HepG2 (cell line): ENCODE results near the gene CENATAC.

Experiments
- ZNF235 ChIP-seq: sonication (generic); formaldehyde crosslinking; IDR thresholded peaks from 2 replicates; pipeline ENCODE4 v1.8.1; 2023; ENCODE audit warnings: mild to moderate bottlenecking, missing genetic modification reagents, borderline replicate concordance
- ZNF282 ChIP-seq: fragments of 450-650 bp; IDR thresholded peaks from 2 replicates; pipeline ENCODE4 v1.6.1; 2018; ENCODE audit not compliant: partially characterized antibody
- TF ChIP-seq, protein P1 (sequence below): sonication (generic); formaldehyde crosslinking; IDR thresholded peaks from 2 replicates; pipeline ENCODE4 v1.8.0; 2023; ENCODE audit warnings: mild to moderate bottlenecking, missing genetic modification reagents
- TF ChIP-seq, protein P2 (sequence below): sonication (generic); formaldehyde crosslinking; IDR thresholded peaks from 2 replicates; pipeline ENCODE4 v1.5.0; 2020; ENCODE audit warnings: mild to moderate bottlenecking, missing genetic modification reagents, moderate library complexity

GRCh38 chr11:118997627-118998387, at the start of gene CENATAC:
- no peak for TF ChIP-seq ZNF235
- no peak for TF ChIP-seq ZNF282
- TF ChIP-seq, protein P1, sequence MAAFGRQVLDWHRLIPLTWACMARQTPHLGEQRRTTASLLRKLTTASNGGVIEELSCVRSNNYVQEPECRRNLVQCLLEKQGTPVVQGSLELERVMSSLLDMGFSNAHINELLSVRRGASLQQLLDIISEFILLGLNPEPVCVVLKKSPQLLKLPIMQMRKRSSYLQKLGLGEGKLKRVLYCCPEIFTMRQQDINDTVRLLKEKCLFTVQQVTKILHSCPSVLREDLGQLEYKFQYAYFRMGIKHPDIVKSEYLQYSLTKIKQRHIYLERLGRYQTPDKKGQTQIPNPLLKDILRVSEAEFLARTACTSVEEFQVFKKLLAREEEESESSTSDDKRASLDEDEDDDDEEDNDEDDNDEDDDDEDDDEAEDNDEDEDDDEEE (CRISPR knock-in tag), result no peak
- TF ChIP-seq, protein P2, sequence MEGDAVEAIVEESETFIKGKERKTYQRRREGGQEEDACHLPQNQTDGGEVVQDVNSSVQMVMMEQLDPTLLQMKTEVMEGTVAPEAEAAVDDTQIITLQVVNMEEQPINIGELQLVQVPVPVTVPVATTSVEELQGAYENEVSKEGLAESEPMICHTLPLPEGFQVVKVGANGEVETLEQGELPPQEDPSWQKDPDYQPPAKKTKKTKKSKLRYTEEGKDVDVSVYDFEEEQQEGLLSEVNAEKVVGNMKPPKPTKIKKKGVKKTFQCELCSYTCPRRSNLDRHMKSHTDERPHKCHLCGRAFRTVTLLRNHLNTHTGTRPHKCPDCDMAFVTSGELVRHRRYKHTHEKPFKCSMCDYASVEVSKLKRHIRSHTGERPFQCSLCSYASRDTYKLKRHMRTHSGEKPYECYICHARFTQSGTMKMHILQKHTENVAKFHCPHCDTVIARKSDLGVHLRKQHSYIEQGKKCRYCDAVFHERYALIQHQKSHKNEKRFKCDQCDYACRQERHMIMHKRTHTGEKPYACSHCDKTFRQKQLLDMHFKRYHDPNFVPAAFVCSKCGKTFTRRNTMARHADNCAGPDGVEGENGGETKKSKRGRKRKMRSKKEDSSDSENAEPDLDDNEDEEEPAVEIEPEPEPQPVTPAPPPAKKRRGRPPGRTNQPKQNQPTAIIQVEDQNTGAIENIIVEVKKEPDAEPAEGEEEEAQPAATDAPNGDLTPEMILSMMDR (CRISPR knock-in tag), result no peak
